T-helper 1 cell (primary cell): Measurements from ENCODE around the gene OTOS.

Source experiments
- DNase-seq, 5 donors: peaks; one replicate each; pipeline ENCODE4 v3.0.0-alpha.2; 2012 to 2020
- total RNA-seq, 4 donors: gene quantifications; one replicate each; lab custom pipeline; 2026; lab: John Stamatoyannopoulos, UW

OTOS gene
- 0 reads per million in 4 donors for total RNA-seq

- no peak for DNase-seq
These were observed at the start of gene OTOS for GRCh38 chr2:240140511-240140910. Gene OTOS, minus strand, starts transcription at chr2:240140658. Its CDS starts 332 bp downstream, at chr2:240140326.

- DNase-seq, result no peak
These were observed 49.2 kb upstream of the OTOS start for GRCh38 chr2:240189686-240190085.

- no peak for DNase-seq
These were observed 47.6 kb upstream of the OTOS start for GRCh38 chr2:240187989-240188590.

GRCh38 chr2:240186191-240186725 is 45.8 kb upstream of the OTOS start:
- no peak for DNase-seq

- no peak for DNase-seq
These were observed 44.2 kb upstream of the OTOS start for GRCh38 chr2:240184656-240185055.

- no peak for DNase-seq
These were observed 43.6 kb upstream of the OTOS start for GRCh38 chr2:240183875-240184590.

- no peak for DNase-seq
These were observed 42.8 kb upstream of the OTOS start for GRCh38 chr2:240183006-240183874.

- no peak for DNase-seq
These were observed 42.0 kb upstream of the OTOS start for GRCh38 chr2:240182476-240182875.

- no peak for DNase-seq
These were observed 41.5 kb upstream of the OTOS start for GRCh38 chr2:240182001-240182400.

GRCh38 chr2:240179941-240180666 is 39.6 kb upstream of the OTOS start:
- no peak for DNase-seq

GRCh38 chr2:240179186-240179815 is 38.8 kb upstream of the OTOS start:
- no peak for DNase-seq

GRCh38 chr2:240178564-240178963 is 38.1 kb upstream of the OTOS start:
- DNase-seq, result no peak

- no peak for DNase-seq
These were observed 34.0 kb upstream of the OTOS start for GRCh38 chr2:240174496-240174895.

GRCh38 chr2:240172071-240172895 is 31.8 kb upstream of the OTOS start:
- DNase-seq, result no peak

GRCh38 chr2:240170883-240171282 is 30.4 kb upstream of the OTOS start:
- no peak for DNase-seq

GRCh38 chr2:240170354-240170735 is 29.9 kb upstream of the OTOS start:
- DNase-seq, result no peak

- DNase-seq, result no peak
These were observed 29.3 kb upstream of the OTOS start for GRCh38 chr2:240169486-240170353.

- no peak for DNase-seq
These were observed 28.3 kb upstream of the OTOS start for GRCh38 chr2:240168546-240169361.

GRCh38 chr2:240168041-240168440 is 27.6 kb upstream of the OTOS start:
- no peak for DNase-seq
